HAP-1 (cell line): ENCODE measurements around the gene CHTOP.
"Not testable (repeated sequence)": the region's sequence is repeated elsewhere in the genome, so short reads cannot be mapped to it uniquely, and the experiment has no call there.

Source experiments
- DNase-seq, 2 experiments: peaks; one replicate each; pipeline ENCODE4 v3.0.0-alpha.2; 2016 to 2020; ENCODE audit warnings: low spot score in 2 of 2
- H3K27me3 ChIP-seq: fragments of 250-450 bp; sonication (Bioruptor Pico); 2 replicates; pipeline ENCODE4 v1.5.1; 2020; ENCODE audit warnings: low read depth, mild to moderate bottlenecking, moderate library complexity
- H3K36me3 ChIP-seq: fragments of 250-450 bp; sonication (Bioruptor Pico); replicated peaks from 2 replicates; pipeline ENCODE4 v1.5.1; 2020; ENCODE audit warnings: mild to moderate bottlenecking
- H3K4me1 ChIP-seq: fragments of 250-450 bp; sonication (Bioruptor Pico); 2 replicates; pipeline ENCODE4 v1.5.1; 2020; ENCODE audit warnings: mild to moderate bottlenecking
- H3K4me3 ChIP-seq: fragments of 250-450 bp; sonication (Bioruptor Pico); 2 replicates; pipeline ENCODE4 v1.5.1; 2020; ENCODE audit warnings: mild to moderate bottlenecking, moderate library complexity
- H3K9me3 ChIP-seq: fragments of 250-450 bp; sonication (Bioruptor Pico); 2 replicates; pipeline ENCODE4 v1.5.1; 2020; ENCODE audit warnings: mild to moderate bottlenecking, moderate library complexity
- in situ Hi-C: fragments of 300-500 bp; cut with MboI; formaldehyde crosslinking; loops from 3 replicates; pipeline ENCODE4 v1.14.3; 2020; ENCODE audit warnings: low sequenced_read_pairs, inconsistent platforms, mixed read lengths

The CHTOP gene

GRCh38 chr1:153667439-153667838 lies 33.6 kb downstream of the CHTOP start:
- in situ Hi-C loops: loop anchor here (25.0 kb wide), 1 partner anchor 595 kb away; the partner anchor contains the start of gene HAX1
- no peaks in the 10 kb centered on the region for H3K9me3 ChIP-seq
- H3K4me3 ChIP-seq: no peak overlapping the region
- DNase-seq: no peak
- peaks cover 74% of the 10 kb centered on the region for H3K36me3 ChIP-seq
- H3K4me1 ChIP-seq: no peaks in the 10 kb centered on the region
- H3K27me3 ChIP-seq: no peaks in the 10 kb centered on the region

- not testable (repeated sequence) for H3K4me3 ChIP-seq, DNase-seq, H3K27me3 ChIP-seq, H3K9me3 ChIP-seq, H3K4me1 ChIP-seq
- in situ Hi-C loops: loop anchor here (25.0 kb wide), 1 partner anchor 594 kb away; the partner anchor contains the start of gene HAX1
- H3K36me3 ChIP-seq: peaks cover 62% of the 10 kb centered on the region
Observed at GRCh38 chr1:153668672-153669071, 34.8 kb downstream of the CHTOP start.

GRCh38 chr1:153669606-153670005 lies 35.7 kb downstream of the CHTOP start:
- in situ Hi-C loops: loop anchor here (10.0 to 25.0 kb wide), 2 partner anchors 75 to 593 kb away; partner anchors contain the start of gene HAX1
- H3K36me3 ChIP-seq: peaks cover 53% of the 10 kb centered on the region
- H3K4me3 ChIP-seq: peak overlapping the region; percentile 72

GRCh38 chr1:153670257-153670858 lies 36.5 kb downstream of the CHTOP start:
- no peak for DNase-seq
- Histone ChIP-seq H3K9me3 (no peaks in the 10 kb centered on the region), H3K36me3 (peaks cover 45% of the 10 kb centered on the region), H3K4me3 (peak overlapping the region; percentile 72), H3K27me3 (no peaks in the 10 kb centered on the region), H3K4me1 (no peaks in the 10 kb centered on the region)
- in situ Hi-C loops: loop anchor here (10.0 to 25.0 kb wide), 2 partner anchors 74 to 592 kb away; partner anchors contain the start of gene HAX1

More at GRCh38 chr1:153669606-153670005, 35.7 kb downstream of the CHTOP start:
- no peak for DNase-seq
- Histone ChIP-seq H3K4me1 (no peaks in the 10 kb centered on the region), H3K9me3 (no peaks in the 10 kb centered on the region), H3K27me3 (no peaks in the 10 kb centered on the region)

GRCh38 chr1:153670859-153671627 lies 37.2 kb downstream of the CHTOP start, which contains the start of gene ILF2:
Gene ILF2, minus strand, starts transcription at chr1:153670993. Its CDS starts 71 bp downstream, at chr1:153670922.
- in situ Hi-C loops: loop anchor here (10.0 to 25.0 kb wide), 2 partner anchors 74 to 591 kb away; partner anchors contain the start of gene HAX1
- no peaks in the 10 kb centered on the region for H3K27me3 ChIP-seq
- no peaks in the 10 kb centered on the region for H3K4me1 ChIP-seq
- H3K9me3 ChIP-seq: no peaks in the 10 kb centered on the region
- peak within 1 kb of the TSS; percentile 72 for H3K4me3 ChIP-seq
- peaks cover 38% of the 10 kb centered on the region for H3K36me3 ChIP-seq
- peak; percentile 98 to 100 for DNase-seq

- not testable (repeated sequence) for H3K4me1 ChIP-seq, H3K9me3 ChIP-seq, H3K27me3 ChIP-seq
- H3K4me3 ChIP-seq: peak overlapping the region; percentile 72
- in situ Hi-C loops: loop anchor here (10.0 to 25.0 kb wide), 2 partner anchors 73 to 591 kb away; partner anchors contain the start of gene HAX1
- peak in 1 of 2 experiments; percentile 68 for DNase-seq
- peaks cover 31% of the 10 kb centered on the region for H3K36me3 ChIP-seq
Observed at GRCh38 chr1:153671628-153672353, 37.9 kb downstream of the CHTOP start.

- H3K4me3 ChIP-seq: no peak overlapping the region
- H3K36me3 ChIP-seq: peaks cover 13% of the 10 kb centered on the region
- no peaks in the 10 kb centered on the region for H3K4me1 ChIP-seq
- H3K27me3 ChIP-seq: peaks cover 2% of the 10 kb centered on the region; the same call in 1 of the 2 replicates
- in situ Hi-C loops: loop anchor here (10.0 to 25.0 kb wide), 2 partner anchors 71 to 589 kb away; partner anchors contain the start of gene HAX1
- H3K9me3 ChIP-seq: no peaks in the 10 kb centered on the region
- no peak for DNase-seq
Observed at GRCh38 chr1:153673511-153673910, 39.6 kb downstream of the CHTOP start.

- in situ Hi-C loops: loop anchor here (5.0 to 10.0 kb wide), 3 partner anchors 67 to 309 kb away; partner anchors contain the start of gene RAB13
- Histone ChIP-seq H3K4me3 (no peak overlapping the region), H3K36me3 (no peaks in the 10 kb centered on the region), H3K4me1 (no peaks in the 10 kb centered on the region), H3K9me3 (no peaks in the 10 kb centered on the region), H3K27me3 (peaks cover 2% of the 10 kb centered on the region)
- DNase-seq: peak; percentile 17 to 69
Observed at GRCh38 chr1:153677718-153678518, 44.1 kb downstream of the CHTOP start.

- no peak within 1 kb of the TSS for H3K4me3 ChIP-seq
- H3K27me3 ChIP-seq: peaks cover 2% of the 10 kb centered on the region
- H3K9me3 ChIP-seq: no peaks in the 10 kb centered on the region
- H3K36me3 ChIP-seq: no peaks in the 10 kb centered on the region
- H3K4me1 ChIP-seq: no peaks in the 10 kb centered on the region
- DNase-seq: no peak
- in situ Hi-C loops: loop anchor here (5.0 to 10.0 kb wide), 3 partner anchors 66 to 309 kb away; partner anchors contain the start of gene RAB13
Observed at GRCh38 chr1:153678519-153679336, 44.9 kb downstream of the CHTOP start, which contains the start of gene NPR1. Gene NPR1, plus strand, starts transcription at chr1:153678688. Its CDS starts 421 bp downstream, at chr1:153679109.

GRCh38 chr1:153679337-153680119 lies 45.7 kb downstream of the CHTOP start:
- in situ Hi-C loops: loop anchor here (5.0 to 10.0 kb wide), 3 partner anchors 65 to 308 kb away; partner anchors contain the start of gene RAB13
- DNase-seq: no peak
- H3K27me3 ChIP-seq: peaks cover 2% of the 10 kb centered on the region
- no peaks in the 10 kb centered on the region for H3K9me3 ChIP-seq
- H3K4me1 ChIP-seq: no peaks in the 10 kb centered on the region
- H3K36me3 ChIP-seq: no peaks in the 10 kb centered on the region
- H3K4me3 ChIP-seq: no peak overlapping the region

GRCh38 chr1:153680120-153680403 lies 46.2 kb downstream of the CHTOP start:
- Histone ChIP-seq H3K36me3 (no peaks in the 10 kb centered on the region), H3K27me3 (peaks cover 2% of the 10 kb centered on the region), H3K9me3 (no peaks in the 10 kb centered on the region), H3K4me1 (no peaks in the 10 kb centered on the region), H3K4me3 (no peak overlapping the region)
- DNase-seq: no peak
- in situ Hi-C loops: no loop called here
